Melanocyte of skin (primary cell): Measurements from ENCODE around the gene CNGA4. TPM values are rescaled to one million over a fixed set of nuclear protein-coding genes. Genes with fewer than 3 reads are reported as not detected.

Source experiments
- total RNA-seq, 2 donors: library from RNA; depleted of rRNA; stranded (reverse); fragments of >200 nt; gene quantifications; 2 replicates each; pipeline ENCODE4 v1.2.3, GENCODE V29; 2012

Gene CNGA4
- under 1 TPM in 1 of 2 donors, not detected in 1; under 0.01 TPM for total RNA-seq

GRCh38 chr11:6238902-6239301 lies at the start of gene CNGA4:
Gene CNGA4 (plus strand): TSS chr11:6239089. CDS start chr11:6239207, 118 bp downstream.

GRCh38 chr11:6199174-6199810 lies 39.6 kb upstream of the CNGA4 start, which contains the start of gene OR52W1:
Gene OR52W1 (plus strand): TSS chr11:6199224. CDS start chr11:6199224, 0 bp downstream.

DNA sequence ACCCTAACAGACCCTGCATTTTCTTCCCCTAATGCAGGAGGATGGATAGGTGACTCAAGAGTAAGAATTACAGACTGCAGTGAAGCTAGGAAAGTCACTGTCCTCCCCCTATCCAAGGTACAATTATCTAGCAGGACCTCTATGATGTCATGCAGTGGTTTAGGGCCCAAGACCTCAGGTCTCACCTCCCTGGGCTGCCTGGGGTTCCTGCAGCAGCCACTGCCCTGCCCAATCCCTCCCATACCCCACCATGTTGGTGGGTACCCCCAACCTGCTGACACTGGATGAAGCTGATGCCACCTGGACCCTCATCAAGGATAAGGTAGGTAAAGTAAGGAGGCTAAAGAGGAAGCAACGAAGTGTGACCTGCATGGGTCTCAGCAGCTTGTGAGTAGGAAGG lies 33.5 kb upstream of the CNGA4 start, which contains the start of gene C11orf42:
Gene C11orf42, plus strand, starts transcription at position 192 of the 400 bp plus-strand sequence. Its CDS starts 59 bp downstream, at position 251.

GRCh38 chr11:6234387-6235107 lies 4.3 kb upstream of the CNGA4 start, which contains the start of gene FHIP1B:
Gene FHIP1B (minus strand): TSS chr11:6234636. CDS start chr11:6224516, 10,120 bp downstream.

Other genes with a start within 250 kb of the CNGA4 start
- not detected for gene OR56A4, start 232.1 kb upstream of the CNGA4 start, total RNA-seq
- not detected for gene OR56A1, start 208.3 kb upstream of the CNGA4 start, total RNA-seq
- gene OR56B4, start 131.4 kb upstream of the CNGA4 start, total RNA-seq = not detected
- not detected for gene OR52B2, start 68.8 kb upstream of the CNGA4 start, total RNA-seq
- gene OR52W1, start 39.9 kb upstream of the CNGA4 start, total RNA-seq = not detected
- not detected for gene C11orf42, start 33.5 kb upstream of the CNGA4 start, total RNA-seq
- 10 to 100 TPM; 14.7 to 21.3 TPM for gene FHIP1B, start 4.5 kb upstream of the CNGA4 start, total RNA-seq
- not detected for gene CCKBR, start 20.7 kb downstream of the CNGA4 start, total RNA-seq
- gene CAVIN3, start 81.4 kb downstream of the CNGA4 start, total RNA-seq = 100 to 1,000 TPM; 196 to 200 TPM
- 10 to 100 TPM; 36.3 to 68.8 TPM for gene SMPD1, start 151.4 kb downstream of the CNGA4 start, total RNA-seq
- 10 to 100 TPM; 54.0 to 85.6 TPM for gene APBB1, start 180.0 kb downstream of the CNGA4 start, total RNA-seq
- gene HPX, start 201.9 kb downstream of the CNGA4 start, total RNA-seq = 1 to 10 TPM in 1 of 2 donors, under 1 TPM in 1; 0.34 to 1.3 TPM
- gene TRIM3, start 234.9 kb downstream of the CNGA4 start, total RNA-seq = 10 to 100 TPM; 29.3 to 31.3 TPM
- 10 to 100 TPM; 60.6 to 60.9 TPM for gene ARFIP2, start 242.2 kb downstream of the CNGA4 start, total RNA-seq
- 10 to 100 TPM; 59.5 to 65.9 TPM for gene TIMM10B, start 242.4 kb downstream of the CNGA4 start, total RNA-seq